OCI-LY7 (cell line): ENCODE data around the gene CD70. TPM values are rescaled to one million over a fixed set of nuclear protein-coding genes. Genes with fewer than 3 reads are reported as not detected.

ENCODE experiments used
- BruUV-seq: library from RNA; stranded (reverse); fragments of 400-500 nt; replicated peaks from 2 replicates; lab custom pipeline; 2021; lab: Mats Ljungman, UMichigan
- CTCF ChIA-PET: fragments of 300-600 bp; sonication (Branson Sonifier 250); formaldehyde crosslinking; loops from one replicate; lab custom pipeline; 2022; ENCODE audit warnings: antibody characterized with exemption; ENCODE audit not compliant: unreplicated experiment; lab: Charles Lee
- POLR2A ChIA-PET: fragments of 300-600 bp; sonication (Branson Sonifier 250); formaldehyde crosslinking; loops from one replicate; lab custom pipeline; 2022; ENCODE audit warnings: antibody characterized with exemption; lab: Charles Lee
- DNase-seq: peaks from one replicate; pipeline ENCODE4 v3.0.0-alpha.2; 2015; ENCODE audit warnings: low spot score
- H2AFZ ChIP-seq: fragments of 200-600 bp; sonication (generic), shearing (Covaris generic); 2 replicates; pipeline ENCODE4 v1.6.1; 2014; ENCODE audit warnings: mild to moderate bottlenecking, antibody characterized with exemption, low read length, moderate library complexity
- H3K27ac ChIP-seq: fragments of 200-600 bp; sonication (generic); 2 replicates; pipeline ENCODE4 v1.5.1; 2014; ENCODE audit warnings: mixed run types, low read depth, mild to moderate bottlenecking, moderate library complexity, low read length, inconsistent platforms; ENCODE audit not compliant: poor library complexity, severe bottlenecking
- H3K36me3 ChIP-seq: fragments of 200-600 bp; sonication (generic); 2 replicates; pipeline ENCODE4 v1.6.1; 2014; ENCODE audit warnings: mild to moderate bottlenecking, antibody characterized with exemption, low read length, moderate library complexity, mixed read lengths; ENCODE audit not compliant: insufficient read depth
- H3K4me1 ChIP-seq: fragments of 200-600 bp; sonication (generic); 2 replicates; pipeline ENCODE4 v1.5.1; 2014; ENCODE audit warnings: mild to moderate bottlenecking, low read length; ENCODE audit not compliant: insufficient read depth, poor library complexity, severe bottlenecking
- H3K4me2 ChIP-seq: fragments of 200-600 bp; sonication (generic); 2 replicates; pipeline ENCODE4 v1.6.1; 2014; ENCODE audit warnings: mild to moderate bottlenecking, low read length
- H3K4me3 ChIP-seq: fragments of 200-600 bp; sonication (generic); 2 replicates; pipeline ENCODE4 v1.5.1; 2014; ENCODE audit warnings: mild to moderate bottlenecking, low read depth, low read length; ENCODE audit not compliant: poor library complexity, severe bottlenecking
- H3K79me2 ChIP-seq: fragments of 200-600 bp; sonication (generic); 2 replicates; pipeline ENCODE4 v1.6.1; 2016; ENCODE audit warnings: low read depth, mild to moderate bottlenecking, low read length, moderate library complexity, mixed read lengths; ENCODE audit not compliant: insufficient read depth
- H3K9me2 ChIP-seq: fragments of 200-600 bp; sonication (generic); 2 replicates; pipeline ENCODE4 v1.6.1; 2016; ENCODE audit warnings: mild to moderate bottlenecking, low read length, mixed read lengths; ENCODE audit not compliant: insufficient read depth
- H3K9me3 ChIP-seq: fragments of 200-600 bp; sonication (generic); 2 replicates; pipeline ENCODE4 v1.6.1; 2014; ENCODE audit warnings: mild to moderate bottlenecking, mixed run types, low read length, mixed read lengths
- H4K20me1 ChIP-seq: fragments of 200-600 bp; sonication (generic); 2 replicates; pipeline ENCODE4 v1.6.1; 2014; ENCODE audit warnings: mild to moderate bottlenecking, antibody characterized with exemption, low read length, moderate library complexity, mixed read lengths; ENCODE audit not compliant: insufficient read depth
- EZH2phosphoT487 ChIP-seq: fragments of 200-600 bp; sonication (generic); IDR thresholded peaks from 2 replicates; pipeline ENCODE4 v1.6.1; 2018; ENCODE audit warnings: low read depth, borderline replicate concordance, mild to moderate bottlenecking, mixed run types, antibody characterized with exemption, low read length, moderate library complexity, mixed read lengths
- intact Hi-C: fragments of 100-400 bp; cut with micrococcal nuclease; formaldehyde crosslinking; loops from one replicate; pipeline ENCODE4 v1.10.0; 2022; ENCODE audit not compliant: unreplicated experiment
- total RNA-seq, 2 experiments: library from RNA; depleted of rRNA in 1 of 2; stranded (reverse); fragments of >200 nt in 1 of 2; shearing (Covaris generic) in 1 of 2; gene quantifications; 2 replicates each; pipeline ENCODE4 v1.2.3, GENCODE V29; 2014 to 2022
- TF ChIP-seq, protein P1 (sequence below): fragments of 200-600 bp; sonication (generic); conservative IDR thresholded peaks from 2 replicates; pipeline ENCODE4 v1.5.1; 2014; ENCODE audit warnings: mild to moderate bottlenecking, antibody characterized with exemption, low read length, moderate library complexity, mixed read lengths

Gene CD70
- total RNA-seq, 2 experiments from 2014 or later = 88.2 to 165 TPM

DNA sequence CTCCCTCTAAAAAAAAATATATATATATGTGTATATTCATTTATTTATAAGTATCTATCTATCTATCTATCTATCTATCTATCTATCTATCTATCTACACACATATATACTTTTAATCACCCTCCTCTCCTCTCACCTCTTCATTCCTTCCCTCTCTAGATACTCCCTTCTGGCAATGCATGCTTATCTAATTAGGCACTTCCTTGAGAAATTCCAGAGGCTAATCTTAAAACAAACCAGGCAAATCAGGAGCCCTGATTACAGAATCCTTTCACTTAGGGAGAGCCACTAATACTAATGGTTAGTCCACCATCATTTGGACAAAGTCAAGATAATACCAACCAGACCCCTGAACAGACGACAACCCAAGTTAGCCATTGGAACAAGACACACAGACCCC, 17.6 kb downstream of the CD70 start:
- POLR2A ChIA-PET = no interaction called here
- Histone ChIP-seq H3K9me2 (no peaks in the 10 kb centered on the region), H3K36me3 (no peaks in the 10 kb centered on the region), H3K27ac (no peak overlapping the region), H3K4me2 (no peak overlapping the region), H2AFZ (0 out of 2 replicates have a peak overlapping the region, but pooled peaks have one; percentile 10), H3K9me3 (peaks cover 13% of the 10 kb centered on the region; the same call in 1 of the 2 replicates), H3K4me1 (peaks cover 48% of the 10 kb centered on the region), H4K20me1 (no peaks in the 10 kb centered on the region), H3K79me2 (no peaks in the 10 kb centered on the region), H3K4me3 (no peak overlapping the region)
- TF ChIP-seq EZH2phosphoT487 = no peak
- TF ChIP-seq, protein P1, sequence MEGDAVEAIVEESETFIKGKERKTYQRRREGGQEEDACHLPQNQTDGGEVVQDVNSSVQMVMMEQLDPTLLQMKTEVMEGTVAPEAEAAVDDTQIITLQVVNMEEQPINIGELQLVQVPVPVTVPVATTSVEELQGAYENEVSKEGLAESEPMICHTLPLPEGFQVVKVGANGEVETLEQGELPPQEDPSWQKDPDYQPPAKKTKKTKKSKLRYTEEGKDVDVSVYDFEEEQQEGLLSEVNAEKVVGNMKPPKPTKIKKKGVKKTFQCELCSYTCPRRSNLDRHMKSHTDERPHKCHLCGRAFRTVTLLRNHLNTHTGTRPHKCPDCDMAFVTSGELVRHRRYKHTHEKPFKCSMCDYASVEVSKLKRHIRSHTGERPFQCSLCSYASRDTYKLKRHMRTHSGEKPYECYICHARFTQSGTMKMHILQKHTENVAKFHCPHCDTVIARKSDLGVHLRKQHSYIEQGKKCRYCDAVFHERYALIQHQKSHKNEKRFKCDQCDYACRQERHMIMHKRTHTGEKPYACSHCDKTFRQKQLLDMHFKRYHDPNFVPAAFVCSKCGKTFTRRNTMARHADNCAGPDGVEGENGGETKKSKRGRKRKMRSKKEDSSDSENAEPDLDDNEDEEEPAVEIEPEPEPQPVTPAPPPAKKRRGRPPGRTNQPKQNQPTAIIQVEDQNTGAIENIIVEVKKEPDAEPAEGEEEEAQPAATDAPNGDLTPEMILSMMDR = no peak
- CTCF ChIA-PET = no interaction called here
- BruUV-seq = no TSS peak
- no peak for DNase-seq
- intact Hi-C loops = no loop called here

DNA sequence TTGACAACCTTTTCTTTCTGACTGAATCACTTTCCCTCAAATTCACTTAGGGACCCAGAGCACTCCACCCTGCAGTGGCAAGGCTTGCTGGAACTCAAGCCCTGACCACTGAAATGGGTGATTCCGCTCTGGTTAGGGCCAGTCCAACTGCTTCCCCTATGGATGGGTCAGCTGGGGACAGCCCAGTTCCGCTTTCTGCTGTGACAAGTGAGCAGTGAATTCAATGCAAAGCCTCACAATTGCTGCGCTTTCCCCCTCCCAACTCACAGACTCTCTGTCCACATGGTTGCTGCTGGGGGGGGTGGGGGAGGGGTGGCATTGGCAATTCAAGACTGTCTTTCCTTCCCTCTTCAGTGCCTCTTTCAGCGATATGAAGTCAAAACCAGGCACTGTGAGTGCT, 18.7 kb downstream of the CD70 start:
- H3K79me2 ChIP-seq = no peaks in the 10 kb centered on the region
- no peak overlapping the region for H2AFZ ChIP-seq
- POLR2A ChIA-PET = no interaction called here
- BruUV-seq = no TSS peak
- H3K4me1 ChIP-seq = peaks cover 37% of the 10 kb centered on the region
- no peaks in the 10 kb centered on the region; the same call in 1 of the 2 replicates for H3K36me3 ChIP-seq
- intact Hi-C loops = no loop called here
- H3K27ac ChIP-seq = no peak overlapping the region
- H3K4me3 ChIP-seq = no peak overlapping the region
- H3K9me3 ChIP-seq = peaks cover 23% of the 10 kb centered on the region
- H3K4me2 ChIP-seq = no peak overlapping the region
- CTCF ChIA-PET = no interaction called here
- DNase-seq = no peak
- H4K20me1 ChIP-seq = no peaks in the 10 kb centered on the region
- H3K9me2 ChIP-seq = no peaks in the 10 kb centered on the region
- TF ChIP-seq, protein P1 = no peak
- TF ChIP-seq EZH2phosphoT487 = no peak

DNA sequence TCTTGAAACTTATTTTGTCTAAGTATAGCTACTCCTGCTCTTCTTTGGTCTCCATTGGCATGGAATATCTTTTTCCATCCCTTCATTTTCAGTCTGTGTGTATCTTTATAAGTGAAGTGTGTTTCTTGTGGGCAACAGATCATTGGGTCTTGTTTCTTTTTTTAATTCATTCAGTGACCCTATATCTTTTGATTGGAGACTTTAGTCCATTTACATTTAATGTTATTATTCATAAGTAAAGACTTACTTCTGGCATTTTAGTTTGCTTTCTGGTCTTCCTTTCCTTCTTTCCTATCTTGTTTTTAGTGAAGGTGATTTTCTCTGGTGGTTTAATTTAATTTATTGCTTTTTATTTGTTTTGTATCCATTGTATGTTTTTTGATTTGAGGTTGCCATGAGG, 19.8 kb downstream of the CD70 start:
- Histone ChIP-seq H4K20me1 (no peaks in the 10 kb centered on the region), H3K36me3 (no peaks in the 10 kb centered on the region; the same call in 1 of the 2 replicates), H3K9me2 (no peaks in the 10 kb centered on the region), H3K9me3 (peaks cover 33% of the 10 kb centered on the region), H3K4me3 (no peak overlapping the region), H3K4me2 (no peak overlapping the region), H3K27ac (no peak overlapping the region), H3K79me2 (no peaks in the 10 kb centered on the region), H3K4me1 (peaks cover 26% of the 10 kb centered on the region), H2AFZ (no peak overlapping the region)
- ChIA-PET POLR2A (no interaction called here), CTCF (no interaction called here)
- BruUV-seq = no TSS peak
- intact Hi-C loops = no loop called here
- no peak for TF ChIP-seq EZH2phosphoT487
- TF ChIP-seq, protein P1 = no peak
- DNase-seq = no peak
